ENCODE data around the gene BYSL. TPM values are rescaled to one million over a fixed set of nuclear protein-coding genes. Genes with fewer than 3 reads are reported as not detected.

The BYSL gene
- 16.6 and 19.3 TPM in 2 replicates for total RNA-seq

GRCh38 chr6:41920921-41921711, at the start of gene BYSL, which contains the start of gene MED20:
Gene BYSL (plus strand): TSS chr6:41921499. CDS start chr6:41921563, 64 bp downstream.
Gene MED20 (minus strand): TSS chr6:41921139. CDS start chr6:41921018, 121 bp downstream.

GRCh38 chr6:41895300-41896233, 25.7 kb upstream of the BYSL start, which contains the start of gene USP49:
Gene USP49 (minus strand): TSS chr6:41895375. CDS start chr6:41806983, 88,392 bp downstream.

GRCh38 chr6:41941280-41942066, 20.2 kb downstream of the BYSL start, which contains the start of gene CCND3:
Gene CCND3 (minus strand): TSS chr6:41941808. CDS start chr6:41941649, 159 bp downstream.

Other genes with a start within 250 kb of the BYSL start
- 10.8 and 11.5 TPM in 2 replicates for gene TFEB, start 185.9 kb upstream of the BYSL start, total RNA-seq
- not detected in 2 replicates for gene PGC, start 174.1 kb upstream of the BYSL start, total RNA-seq
- 0.43 and 0.72 TPM in 2 replicates for gene FRS3, start 141.6 kb upstream of the BYSL start, total RNA-seq
- gene PRICKLE4, start 140.7 kb upstream of the BYSL start, total RNA-seq = 1.9 TPM in 1 of 2 replicates, not detected in the other
- 74.2 and 76.5 TPM in 2 replicates for gene TOMM6, start 133.8 kb upstream of the BYSL start, total RNA-seq
- gene USP49, start 26.1 kb upstream of the BYSL start, total RNA-seq = 1.9 TPM in 2 replicates
- gene MED20, start 360 bp upstream of the BYSL start, total RNA-seq = 21.0 and 42.0 TPM in 2 replicates
- 35.6 and 35.7 TPM in 2 replicates for gene CCND3, start 20.3 kb downstream of the BYSL start, total RNA-seq
- gene TAF8, start 129.0 kb downstream of the BYSL start, total RNA-seq = 14.5 and 15.8 TPM in 2 replicates
- 15.8 and 19.8 TPM in 2 replicates for gene C6orf132, start 221.1 kb downstream of the BYSL start, total RNA-seq

Data from tracheal epithelial cell (primary cell).